ENCODE results near the gene IFIH1.

Gene IFIH1

DNA sequence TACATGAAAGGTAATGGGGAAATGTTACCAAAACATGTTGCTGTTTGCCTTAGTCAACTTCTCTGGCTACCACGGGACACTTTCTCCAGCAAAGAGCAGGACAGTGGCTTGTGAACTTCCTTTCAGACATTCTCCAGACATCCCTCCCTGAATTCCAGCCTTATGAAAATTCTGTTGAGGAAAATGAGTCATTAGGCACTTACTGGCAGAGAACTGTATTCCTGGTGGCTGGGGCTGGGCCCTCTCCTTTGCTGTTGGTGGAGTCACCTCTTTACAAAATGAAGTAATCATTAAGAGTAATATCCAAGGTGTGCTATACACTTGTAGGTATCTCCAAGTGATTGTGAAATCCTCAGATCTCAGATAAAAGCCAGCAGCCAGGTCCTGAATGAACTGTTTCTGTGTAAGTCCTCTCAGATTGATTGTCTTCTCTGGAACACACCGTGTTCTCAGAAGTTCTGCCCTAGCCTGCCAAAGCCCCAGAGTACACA is 73.9 kb downstream of the IFIH1 start:
- no peak overlapping the region for H3K4me3 ChIP-seq (ENCODE audit: low read depth in 1 of 2, low read length in 2 of 2)
- H3K4me1 ChIP-seq (ENCODE audit: control insufficient read depth in 1 of 2, insufficient read depth in 2 of 2, low read length in 2 of 2): no peaks in the 10 kb centered on the region
- no peak overlapping the region for H3K27ac ChIP-seq (ENCODE audit: low read depth, low read length)
- no peaks in the 10 kb centered on the region for H3K9me3 ChIP-seq (ENCODE audit: control insufficient read depth in 1 of 2, low read length in 2 of 2)
- H3K27me3 ChIP-seq (ENCODE audit: control insufficient read depth in 1 of 2, insufficient read depth in 2 of 2, low read length in 2 of 2): peaks cover 0 to 4% of the 10 kb centered on the region in 2 donors
- no peaks in the 10 kb centered on the region for H3K36me3 ChIP-seq (ENCODE audit: control insufficient read depth in 1 of 2, insufficient read depth in 2 of 2, low read length in 2 of 2)
- H3K9ac ChIP-seq (ENCODE audit: low read depth in 1 of 2, low read length in 2 of 2): no peak overlapping the region

DNA sequence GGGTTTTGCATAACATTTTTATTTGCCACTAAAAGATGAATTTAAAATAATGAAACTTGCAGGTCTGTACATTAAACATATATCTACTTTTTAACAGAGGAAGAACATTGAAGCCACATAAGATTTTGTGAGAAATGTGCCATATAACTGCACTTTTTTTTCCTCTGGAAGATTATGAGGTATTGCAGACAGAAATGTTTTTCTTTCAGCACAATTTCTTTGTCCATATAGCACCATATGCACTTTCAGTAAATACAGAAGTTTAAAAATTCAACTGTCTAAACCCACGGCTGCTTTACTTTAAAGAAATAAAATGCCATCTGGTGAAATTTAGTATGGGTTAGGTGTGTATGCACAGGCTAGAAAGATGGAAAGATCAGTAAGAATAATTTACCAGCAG is 74.8 kb downstream of the IFIH1 start:
- Histone ChIP-seq H3K4me1 (ENCODE audit: control insufficient read depth in 1 of 2, insufficient read depth in 2 of 2, low read length in 2 of 2) (no peaks in the 10 kb centered on the region), H3K9ac (ENCODE audit: low read depth in 1 of 2, low read length in 2 of 2) (no peak overlapping the region), H3K27me3 (ENCODE audit: control insufficient read depth in 1 of 2, insufficient read depth in 2 of 2, low read length in 2 of 2) (peaks cover 0 to 4% of the 10 kb centered on the region in 2 donors), H3K36me3 (ENCODE audit: control insufficient read depth in 1 of 2, insufficient read depth in 2 of 2, low read length in 2 of 2) (no peaks in the 10 kb centered on the region), H3K9me3 (ENCODE audit: control insufficient read depth in 1 of 2, low read length in 2 of 2) (no peaks in the 10 kb centered on the region), H3K27ac (ENCODE audit: low read depth, low read length) (no peak overlapping the region), H3K4me3 (ENCODE audit: low read depth in 1 of 2, low read length in 2 of 2) (no peak overlapping the region)

DNA sequence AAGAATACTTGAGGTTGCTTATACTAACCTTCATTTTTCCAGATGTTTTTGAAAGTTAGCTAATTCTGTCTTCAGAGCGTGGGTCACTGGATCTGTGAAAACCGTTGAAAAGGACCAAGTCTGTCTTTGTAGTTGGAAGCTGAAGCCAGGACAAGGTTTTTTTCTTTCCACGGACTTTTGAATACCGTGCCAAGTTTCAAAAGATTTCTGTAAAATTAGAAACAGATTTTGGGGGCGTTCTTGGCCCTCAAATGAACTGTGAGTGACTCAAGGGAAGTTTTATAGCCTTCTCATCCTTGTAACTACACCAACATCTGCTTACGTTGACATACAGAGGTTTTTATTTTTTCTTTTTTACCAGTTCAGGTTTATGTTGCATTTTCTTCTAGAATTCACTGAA is 75.2 kb downstream of the IFIH1 start, which contains the start of gene FAP:
TSS of gene FAP (minus strand) at position 152 of the 400 bp plus-strand sequence. CDS start at position 34, 118 bp downstream.
- H3K9ac ChIP-seq (ENCODE audit: low read depth in 1 of 2, low read length in 2 of 2): no peak within 1 kb of the TSS
- H3K4me3 ChIP-seq (ENCODE audit: low read depth in 1 of 2, low read length in 2 of 2): no peak within 1 kb of the TSS
- no peak within 1 kb of the TSS for H3K27ac ChIP-seq (ENCODE audit: low read depth, low read length)
- H3K4me1 ChIP-seq (ENCODE audit: control insufficient read depth in 1 of 2, insufficient read depth in 2 of 2, low read length in 2 of 2): no peaks in the 10 kb centered on the region
- H3K36me3 ChIP-seq (ENCODE audit: control insufficient read depth in 1 of 2, insufficient read depth in 2 of 2, low read length in 2 of 2): no peaks in the 10 kb centered on the region
- peaks cover 0 to 4% of the 10 kb centered on the region in 2 donors for H3K27me3 ChIP-seq (ENCODE audit: control insufficient read depth in 1 of 2, insufficient read depth in 2 of 2, low read length in 2 of 2)
- H3K9me3 ChIP-seq (ENCODE audit: control insufficient read depth in 1 of 2, low read length in 2 of 2): no peaks in the 10 kb centered on the region

DNA sequence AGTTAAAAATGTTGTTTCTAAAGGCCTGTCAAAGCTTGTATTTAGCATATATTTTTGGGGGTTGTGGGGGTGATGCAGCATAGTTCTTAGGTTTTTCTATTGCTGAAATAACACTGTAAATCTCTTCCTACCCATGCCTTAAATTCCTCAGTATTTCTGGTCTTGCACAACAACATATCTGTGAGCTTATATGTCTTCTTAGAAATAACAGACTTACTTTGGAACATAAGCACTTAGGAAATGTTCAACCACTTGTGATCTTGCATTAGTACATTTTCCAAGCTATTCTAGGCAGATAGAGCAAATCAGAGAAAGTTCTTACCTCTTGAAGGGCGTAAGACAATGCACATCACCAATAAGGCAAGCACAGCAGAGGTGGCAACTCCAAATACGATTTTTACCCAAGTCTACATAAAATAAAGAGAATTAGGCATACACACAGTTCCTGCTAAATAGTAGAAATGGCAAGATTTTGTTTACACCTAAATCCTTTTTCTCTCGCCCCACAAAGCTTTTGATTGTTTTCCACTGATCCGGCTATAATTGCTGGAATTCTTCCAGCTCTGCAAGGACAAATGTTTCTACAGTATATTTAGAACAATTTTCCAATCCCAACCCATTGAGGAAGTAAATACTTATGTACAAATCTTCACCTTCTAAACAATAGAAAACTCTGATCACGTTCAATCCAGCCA is 75.8 kb downstream of the IFIH1 start:
- no peak overlapping the region for H3K9ac ChIP-seq (ENCODE audit: low read depth in 1 of 2, low read length in 2 of 2)
- H3K4me1 ChIP-seq (ENCODE audit: control insufficient read depth in 1 of 2, insufficient read depth in 2 of 2, low read length in 2 of 2): no peaks in the 10 kb centered on the region
- H3K4me3 ChIP-seq (ENCODE audit: low read depth in 1 of 2, low read length in 2 of 2): no peak overlapping the region
- H3K36me3 ChIP-seq (ENCODE audit: control insufficient read depth in 1 of 2, insufficient read depth in 2 of 2, low read length in 2 of 2): no peaks in the 10 kb centered on the region
- H3K9me3 ChIP-seq (ENCODE audit: control insufficient read depth in 1 of 2, low read length in 2 of 2): no peaks in the 10 kb centered on the region
- H3K27ac ChIP-seq (ENCODE audit: low read depth, low read length): no peak overlapping the region
- peaks cover 0 to 4% of the 10 kb centered on the region in 2 donors for H3K27me3 ChIP-seq (ENCODE audit: control insufficient read depth in 1 of 2, insufficient read depth in 2 of 2, low read length in 2 of 2)

DNA sequence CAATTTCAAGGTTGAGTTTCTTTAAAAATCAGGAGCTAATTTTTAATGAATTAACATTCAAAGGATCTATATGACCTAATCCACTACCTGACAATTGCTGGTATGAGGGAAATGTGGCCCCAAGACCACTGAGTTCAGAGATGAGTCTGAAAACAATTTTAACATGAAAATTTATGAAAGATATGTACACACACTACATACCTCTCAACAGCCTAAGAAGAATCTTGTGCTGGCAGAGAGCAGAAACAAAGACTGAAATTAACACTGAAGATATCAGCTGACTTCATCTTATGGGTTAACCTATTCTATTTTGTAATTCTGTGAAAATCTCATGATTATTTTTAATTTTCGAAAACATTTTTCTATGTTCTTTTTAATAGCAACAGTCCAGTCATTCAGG is 76.9 kb downstream of the IFIH1 start:
- H3K27me3 ChIP-seq (ENCODE audit: control insufficient read depth in 1 of 2, insufficient read depth in 2 of 2, low read length in 2 of 2): peaks cover 0 to 4% of the 10 kb centered on the region in 2 donors
- H3K4me3 ChIP-seq (ENCODE audit: low read depth in 1 of 2, low read length in 2 of 2): no peak overlapping the region
- H3K36me3 ChIP-seq (ENCODE audit: control insufficient read depth in 1 of 2, insufficient read depth in 2 of 2, low read length in 2 of 2): no peaks in the 10 kb centered on the region
- no peaks in the 10 kb centered on the region for H3K9me3 ChIP-seq (ENCODE audit: control insufficient read depth in 1 of 2, low read length in 2 of 2)
- H3K4me1 ChIP-seq (ENCODE audit: control insufficient read depth in 1 of 2, insufficient read depth in 2 of 2, low read length in 2 of 2): no peaks in the 10 kb centered on the region
- H3K27ac ChIP-seq (ENCODE audit: low read depth, low read length): no peak overlapping the region
- no peak overlapping the region for H3K9ac ChIP-seq (ENCODE audit: low read depth in 1 of 2, low read length in 2 of 2)

DNA sequence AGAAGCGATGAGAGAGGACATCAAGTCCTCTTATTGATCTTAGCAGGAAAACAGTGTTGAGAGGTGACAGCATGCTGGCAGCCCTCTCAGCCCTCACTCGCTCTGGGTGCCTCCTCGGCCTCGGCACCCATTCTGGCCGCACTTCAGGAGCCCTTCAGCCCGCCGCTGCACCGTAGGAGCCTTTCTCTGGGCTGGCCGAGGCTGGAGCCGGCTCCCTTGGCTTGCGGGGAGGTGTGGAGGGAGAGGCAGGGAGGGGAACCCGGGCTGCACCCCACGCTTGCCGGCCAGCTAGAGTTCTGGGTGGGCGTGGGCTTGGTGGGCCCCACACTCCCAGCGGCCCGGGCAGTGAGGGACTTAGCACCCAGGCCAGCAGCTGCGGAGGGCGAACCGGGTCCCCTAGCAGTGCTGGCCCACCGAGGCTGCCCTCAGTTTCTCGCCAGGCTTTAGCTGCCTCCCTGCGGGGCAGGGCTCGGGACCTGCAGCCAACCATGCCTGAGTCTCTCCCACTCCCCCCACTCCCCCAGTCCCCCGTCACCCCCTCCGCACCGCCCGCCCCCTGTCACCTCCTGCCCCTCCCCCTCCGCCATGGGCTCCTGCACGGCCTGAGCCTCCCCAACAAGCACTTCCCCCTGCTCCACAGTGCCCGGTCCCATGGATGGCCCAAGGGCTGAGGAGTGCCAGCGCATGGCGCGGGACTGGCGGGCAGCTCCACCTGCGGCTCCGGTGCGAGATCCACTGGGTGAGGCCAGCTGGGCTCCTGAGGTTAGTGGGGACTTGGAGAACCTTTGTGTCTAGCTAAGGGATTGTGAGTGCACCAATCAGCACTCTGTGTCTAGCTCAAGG is 83.6 kb downstream of the IFIH1 start:
- H3K4me1 ChIP-seq (ENCODE audit: control insufficient read depth in 1 of 2, insufficient read depth in 2 of 2, low read length in 2 of 2): no peaks in the 10 kb centered on the region
- no peak overlapping the region for H3K27ac ChIP-seq (ENCODE audit: low read depth, low read length)
- no peaks in the 10 kb centered on the region for H3K9me3 ChIP-seq (ENCODE audit: control insufficient read depth in 1 of 2, low read length in 2 of 2)
- H3K36me3 ChIP-seq (ENCODE audit: control insufficient read depth in 1 of 2, insufficient read depth in 2 of 2, low read length in 2 of 2): no peaks in the 10 kb centered on the region
- no peaks in the 10 kb centered on the region for H3K27me3 ChIP-seq (ENCODE audit: control insufficient read depth in 1 of 2, insufficient read depth in 2 of 2, low read length in 2 of 2)
- H3K9ac ChIP-seq (ENCODE audit: low read depth in 1 of 2, low read length in 2 of 2): no peak overlapping the region
- H3K4me3 ChIP-seq (ENCODE audit: low read depth in 1 of 2, low read length in 2 of 2): no peak overlapping the region

DNA sequence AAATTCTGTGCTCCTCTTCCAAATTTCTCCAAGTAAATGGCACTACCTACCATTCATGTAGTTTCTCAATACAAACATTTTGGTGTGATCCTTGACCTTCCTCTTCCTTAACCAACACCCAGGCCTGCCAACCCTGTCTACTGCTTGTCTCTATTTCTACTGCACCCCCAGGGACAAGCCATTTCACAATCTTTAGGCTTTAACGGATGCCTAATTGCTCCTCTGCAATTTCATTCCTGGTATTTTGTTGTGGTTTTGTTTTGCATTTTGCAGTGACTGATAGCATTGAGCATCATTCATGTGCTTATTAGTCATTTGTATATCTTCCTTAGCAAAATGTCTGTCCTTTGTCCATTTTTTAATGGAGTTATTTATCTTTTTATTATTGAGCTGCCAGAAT is 85.3 kb downstream of the IFIH1 start:
- Histone ChIP-seq H3K9me3 (ENCODE audit: control insufficient read depth in 1 of 2, low read length in 2 of 2) (no peaks in the 10 kb centered on the region), H3K4me1 (ENCODE audit: control insufficient read depth in 1 of 2, insufficient read depth in 2 of 2, low read length in 2 of 2) (no peaks in the 10 kb centered on the region), H3K27me3 (ENCODE audit: control insufficient read depth in 1 of 2, insufficient read depth in 2 of 2, low read length in 2 of 2) (no peaks in the 10 kb centered on the region), H3K36me3 (ENCODE audit: control insufficient read depth in 1 of 2, insufficient read depth in 2 of 2, low read length in 2 of 2) (no peaks in the 10 kb centered on the region), H3K27ac (ENCODE audit: low read depth, low read length) (no peak overlapping the region), H3K4me3 (ENCODE audit: low read depth in 1 of 2, low read length in 2 of 2) (no peak overlapping the region), H3K9ac (ENCODE audit: low read depth in 1 of 2, low read length in 2 of 2) (no peak overlapping the region)

DNA sequence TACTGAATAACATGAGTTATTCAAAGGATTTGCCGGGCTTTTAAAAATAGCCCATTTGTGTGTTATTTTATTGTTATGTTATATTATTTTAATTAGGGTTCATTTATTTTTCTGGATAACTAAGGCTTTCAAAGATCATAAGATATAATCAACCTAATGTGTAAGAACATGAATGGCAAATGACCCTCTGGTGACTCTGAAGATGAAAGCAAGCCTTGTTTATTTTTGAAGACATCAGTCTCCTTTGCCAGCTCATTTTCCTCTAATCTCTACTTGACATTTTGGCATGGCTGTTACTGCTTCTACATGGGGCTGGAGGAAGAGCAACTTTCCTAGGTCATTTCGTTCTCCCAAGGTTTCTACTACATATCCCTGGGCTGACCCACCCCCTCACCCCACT is 85.8 kb downstream of the IFIH1 start:
- Histone ChIP-seq H3K9me3 (ENCODE audit: control insufficient read depth in 1 of 2, low read length in 2 of 2) (no peaks in the 10 kb centered on the region), H3K27me3 (ENCODE audit: control insufficient read depth in 1 of 2, insufficient read depth in 2 of 2, low read length in 2 of 2) (no peaks in the 10 kb centered on the region), H3K36me3 (ENCODE audit: control insufficient read depth in 1 of 2, insufficient read depth in 2 of 2, low read length in 2 of 2) (no peaks in the 10 kb centered on the region), H3K9ac (ENCODE audit: low read depth in 1 of 2, low read length in 2 of 2) (no peak overlapping the region), H3K27ac (ENCODE audit: low read depth, low read length) (no peak overlapping the region), H3K4me3 (ENCODE audit: low read depth in 1 of 2, low read length in 2 of 2) (no peak overlapping the region), H3K4me1 (ENCODE audit: control insufficient read depth in 1 of 2, insufficient read depth in 2 of 2, low read length in 2 of 2) (no peaks in the 10 kb centered on the region)

DNA sequence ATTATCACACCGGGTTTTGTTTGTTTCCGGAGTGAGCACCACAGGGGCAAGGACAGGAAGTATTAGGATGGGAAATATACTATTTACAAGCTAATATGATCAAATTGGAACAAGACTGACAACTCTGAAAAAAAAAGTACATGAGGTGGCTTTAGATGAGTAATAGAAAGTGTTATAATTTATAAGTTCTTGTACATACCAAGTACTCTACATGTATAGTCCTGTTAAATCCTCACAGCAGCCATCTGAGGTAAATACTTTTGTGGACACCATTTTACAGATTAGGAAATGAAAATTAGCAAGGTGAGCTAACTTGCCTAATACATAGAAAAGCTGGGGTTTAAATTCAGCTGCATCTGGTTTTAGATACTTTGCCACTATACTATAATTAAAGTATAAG is 86.5 kb downstream of the IFIH1 start:
- no peaks in the 10 kb centered on the region for H3K27me3 ChIP-seq (ENCODE audit: control insufficient read depth in 1 of 2, insufficient read depth in 2 of 2, low read length in 2 of 2)
- H3K4me1 ChIP-seq (ENCODE audit: control insufficient read depth in 1 of 2, insufficient read depth in 2 of 2, low read length in 2 of 2): no peaks in the 10 kb centered on the region
- no peak overlapping the region for H3K27ac ChIP-seq (ENCODE audit: low read depth, low read length)
- H3K9ac ChIP-seq (ENCODE audit: low read depth in 1 of 2, low read length in 2 of 2): no peak overlapping the region
- no peaks in the 10 kb centered on the region for H3K9me3 ChIP-seq (ENCODE audit: control insufficient read depth in 1 of 2, low read length in 2 of 2)
- H3K36me3 ChIP-seq (ENCODE audit: control insufficient read depth in 1 of 2, insufficient read depth in 2 of 2, low read length in 2 of 2): no peaks in the 10 kb centered on the region
- H3K4me3 ChIP-seq (ENCODE audit: low read depth in 1 of 2, low read length in 2 of 2): no peak overlapping the region

DNA sequence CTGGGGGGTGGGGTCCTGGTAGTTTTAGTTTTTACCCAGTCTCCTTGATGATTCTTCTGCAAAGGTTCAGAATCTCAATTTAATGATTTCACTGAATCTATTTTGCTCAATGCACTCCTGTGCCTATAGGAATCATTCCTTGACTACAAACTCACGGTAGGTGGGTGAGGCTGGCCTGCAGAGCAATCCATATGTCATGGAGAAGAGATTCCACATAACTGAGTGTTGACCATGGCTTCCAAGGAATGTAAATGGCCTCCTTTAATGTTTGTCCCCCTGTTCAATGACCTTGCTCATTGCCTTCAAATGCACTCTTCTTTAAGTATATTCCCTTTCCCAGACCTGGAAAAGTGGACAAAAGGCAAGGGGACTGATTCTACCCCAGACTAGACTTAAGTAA is 87.7 kb downstream of the IFIH1 start:
- Histone ChIP-seq H3K36me3 (ENCODE audit: control insufficient read depth in 1 of 2, insufficient read depth in 2 of 2, low read length in 2 of 2) (no peaks in the 10 kb centered on the region), H3K27ac (ENCODE audit: low read depth, low read length) (no peak overlapping the region), H3K4me3 (ENCODE audit: low read depth in 1 of 2, low read length in 2 of 2) (no peak overlapping the region), H3K27me3 (ENCODE audit: control insufficient read depth in 1 of 2, insufficient read depth in 2 of 2, low read length in 2 of 2) (no peaks in the 10 kb centered on the region), H3K9ac (ENCODE audit: low read depth in 1 of 2, low read length in 2 of 2) (no peak overlapping the region), H3K9me3 (ENCODE audit: control insufficient read depth in 1 of 2, low read length in 2 of 2) (no peaks in the 10 kb centered on the region), H3K4me1 (ENCODE audit: control insufficient read depth in 1 of 2, insufficient read depth in 2 of 2, low read length in 2 of 2) (no peaks in the 10 kb centered on the region)

All from duodenal mucosa (tissue), 2 donors.